Tibial nerve (tissue), 4 donors: ENCODE results near the gene IGF1R.

Experiments used
- CTCF ChIP-seq, 5 experiments: fragments of 200-600 bp in 3 of 5; fragments of 450-650 bp in 2 of 5; sonication (generic) in 3 of 5; IDR thresholded peaks; one replicate each; pipeline ENCODE4 v1.5.1; 2016 to 2019; ENCODE audit warnings: antibody characterized with exemption in 5 of 5, mild to moderate bottlenecking in 3 of 5, moderate library complexity in 2 of 5
- EP300 ChIP-seq, 2 donors: sonication (generic); formaldehyde crosslinking; IDR thresholded peaks; one replicate each; pipeline ENCODE4 v1.6.1; 2017; ENCODE audit warnings: antibody characterized with exemption in 2 of 2, mild to moderate bottlenecking in 1 of 2
- POLR2A ChIP-seq, 2 donors: fragments of 450-650 bp; IDR thresholded peaks; one replicate each; pipeline ENCODE4 v1.6.1; 2017; ENCODE audit warnings: antibody characterized with exemption in 2 of 2, mild to moderate bottlenecking in 2 of 2, moderate library complexity in 2 of 2

- TF ChIP-seq CTCF (IDR thresholded peaks at IDR 0.05) (no peak), POLR2A (IDR thresholded peaks at IDR 0.05) (no peak), EP300 (IDR thresholded peaks at IDR 0.05) (no peak)
Measured at GRCh38 chr15:98844261-98844660, 195.9 kb downstream of the IGF1R start.
